HG03135 (cell line): Measurements from ENCODE around the gene OPRD1.
A peak's percentile ranks its signal among the peaks of the same experiment; 100 is the strongest.

Experiments used
- ATAC-seq: cut with Tn5 transposase; IDR thresholded peaks from one replicate; pipeline ENCODE4 v1.9.1; 2021; ENCODE audit warnings: mild to moderate bottlenecking, moderate library complexity; ENCODE audit not compliant: unreplicated experiment

Gene OPRD1

DNA sequence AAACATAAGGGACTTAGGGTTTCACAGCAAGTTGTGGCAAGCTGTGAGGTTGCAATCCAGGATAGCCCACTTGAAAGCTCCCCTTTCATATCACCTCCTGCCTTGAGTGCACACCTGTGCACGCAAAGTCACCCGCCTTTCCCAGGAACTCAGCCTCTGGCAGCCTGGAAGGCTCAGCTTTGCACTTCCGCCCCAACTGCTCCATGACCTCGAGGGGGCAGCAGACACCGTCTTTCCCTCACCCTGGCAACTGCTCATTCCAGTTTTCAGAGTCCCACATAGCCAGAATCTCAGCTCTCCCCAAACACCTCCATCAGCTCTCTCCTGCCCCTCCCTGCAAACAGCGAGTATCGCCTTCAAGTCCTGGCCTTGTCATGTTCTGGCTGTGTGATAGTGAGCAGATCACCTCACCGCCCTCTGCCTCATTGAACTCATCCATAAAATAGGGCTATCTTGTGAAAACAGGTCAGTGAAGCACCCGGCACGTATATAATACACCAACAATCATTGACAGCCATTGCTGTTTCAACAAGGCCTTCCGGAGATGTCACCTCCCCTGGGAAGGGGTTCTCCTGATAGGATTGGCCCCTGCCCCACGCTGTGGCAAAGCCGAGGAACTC, 70.1 kb downstream of the OPRD1 start:
- ATAC-seq = no peak

DNA sequence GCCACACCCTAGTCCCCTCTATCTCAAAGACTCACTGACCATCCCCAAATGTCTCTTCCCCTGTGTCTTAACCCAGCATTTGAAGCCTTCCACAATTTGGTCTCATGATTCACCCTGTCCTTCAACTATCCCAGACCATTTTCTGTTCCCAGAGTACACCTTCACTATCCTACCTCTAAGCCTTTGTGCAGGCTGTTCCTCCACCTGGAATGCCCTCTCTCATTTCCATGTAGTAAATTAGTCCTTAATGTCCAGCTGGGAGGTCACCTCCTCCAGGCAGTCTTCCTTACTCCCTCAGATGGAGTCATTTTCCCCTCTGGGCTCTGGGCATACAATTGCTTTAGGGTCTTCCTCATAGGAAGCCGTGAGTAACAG, 71.3 kb downstream of the OPRD1 start:
- no peak for ATAC-seq

DNA sequence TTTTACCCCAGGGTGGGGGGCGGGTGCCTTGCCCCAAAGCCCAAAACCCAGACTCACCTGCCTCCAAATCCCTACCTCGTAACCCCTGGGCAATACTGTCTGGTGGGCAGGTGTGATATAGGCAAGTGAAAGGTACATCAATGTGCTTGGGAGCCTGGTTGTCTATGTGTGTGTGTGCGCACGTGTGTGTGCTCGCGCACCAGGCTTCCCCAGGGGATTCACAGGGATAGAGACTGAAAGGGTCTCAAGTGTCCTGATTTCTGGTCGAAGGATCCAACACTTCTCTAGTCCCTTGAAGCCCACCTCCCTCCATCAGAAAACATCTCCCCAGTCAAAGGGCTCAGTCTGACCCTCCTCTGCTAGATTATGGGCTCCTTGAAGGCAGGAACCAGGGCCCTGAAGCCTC, 73.5 kb downstream of the OPRD1 start:
- ATAC-seq = no peak

DNA sequence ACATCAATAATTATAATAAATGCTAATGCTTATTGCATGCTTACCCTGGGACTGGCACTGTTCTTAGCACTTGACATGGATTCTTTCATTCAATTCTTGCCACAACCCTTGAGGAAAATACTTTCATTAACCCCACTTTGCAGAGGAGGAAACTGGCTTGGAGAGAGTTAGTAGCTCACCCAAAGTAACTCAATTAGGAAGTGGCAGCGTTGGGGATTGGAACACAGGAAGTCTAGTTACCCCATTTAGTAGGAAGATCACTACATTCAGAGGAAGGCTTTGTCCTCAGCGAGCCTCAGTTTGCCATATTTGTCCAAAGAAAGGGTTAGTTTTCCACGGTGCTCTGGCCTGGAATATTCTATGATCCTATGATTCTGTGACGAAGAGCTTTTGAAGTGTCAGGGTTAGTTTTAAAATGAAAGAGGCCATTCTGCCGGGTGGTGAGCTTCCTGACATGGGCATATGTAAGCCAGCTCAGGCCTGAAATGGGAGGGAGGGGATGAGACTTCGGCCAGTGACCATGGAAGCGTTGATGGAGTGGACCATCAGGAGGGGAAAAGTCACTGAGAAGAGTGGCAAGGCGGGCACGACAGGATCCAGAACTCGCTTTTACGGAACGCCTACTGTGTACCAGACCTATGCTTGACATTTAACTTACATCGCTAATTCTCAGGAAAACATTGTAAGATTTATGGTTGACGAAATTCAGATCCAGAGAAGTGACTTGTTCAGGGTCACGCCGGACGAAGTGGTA, 74.2 kb downstream of the OPRD1 start:
- no peak for ATAC-seq

DNA sequence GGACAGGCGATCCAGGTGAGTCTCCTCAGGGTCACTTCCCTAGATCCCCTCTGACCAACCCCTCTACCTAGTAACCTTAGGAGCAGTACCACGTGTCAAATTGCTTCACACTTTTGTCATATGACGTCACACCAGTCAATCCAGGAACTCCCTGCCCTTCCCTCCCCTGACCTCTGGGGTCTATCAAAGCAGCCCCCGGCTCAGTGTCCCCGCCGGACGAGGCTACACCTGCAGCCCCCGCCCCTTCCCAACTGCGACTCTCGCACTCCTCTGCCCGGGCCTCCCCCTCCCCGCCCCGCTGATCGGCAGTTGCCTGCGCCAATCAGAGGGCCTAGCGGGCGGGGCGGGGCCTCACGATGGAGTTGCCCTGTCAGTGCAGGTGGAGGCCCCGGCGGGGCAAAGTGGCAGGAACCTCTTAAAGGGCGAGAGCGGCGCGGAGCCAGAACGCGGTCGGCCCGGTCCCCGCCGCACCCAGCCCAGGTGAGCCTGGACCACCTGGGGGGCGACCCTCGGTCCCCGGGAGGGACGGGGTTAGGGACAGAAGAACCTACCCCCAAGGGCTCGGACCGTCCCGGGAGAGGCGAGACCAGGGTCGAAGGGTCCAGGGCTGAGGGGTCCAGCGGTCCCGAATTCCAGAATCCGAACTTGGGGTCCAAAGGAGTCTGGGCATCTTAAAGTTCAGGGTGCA, 74.9 kb downstream of the OPRD1 start:
- peak; percentile 53 for ATAC-seq

DNA sequence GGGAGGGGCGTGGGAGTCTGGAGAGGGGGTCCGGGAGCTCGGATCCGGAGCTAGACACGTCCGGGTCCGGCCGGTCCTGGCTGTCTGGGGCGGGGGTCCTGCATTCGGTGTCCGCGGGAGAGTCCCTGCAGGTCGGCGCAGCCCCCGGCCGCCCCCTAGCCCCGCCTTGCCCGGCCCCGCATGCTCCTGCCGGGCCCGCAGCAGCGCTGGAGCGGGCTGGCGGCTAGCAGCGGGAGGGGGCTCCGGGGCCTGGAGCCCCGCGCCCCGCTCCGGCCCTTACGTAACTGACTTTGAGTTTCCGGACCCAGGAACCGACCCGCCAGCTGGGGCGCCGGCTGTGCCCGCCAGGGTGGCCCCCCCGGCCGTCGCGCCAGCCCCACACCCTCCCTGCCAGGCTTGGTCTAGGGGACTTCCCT, 75.5 kb downstream of the OPRD1 start:
- no peak for ATAC-seq

DNA sequence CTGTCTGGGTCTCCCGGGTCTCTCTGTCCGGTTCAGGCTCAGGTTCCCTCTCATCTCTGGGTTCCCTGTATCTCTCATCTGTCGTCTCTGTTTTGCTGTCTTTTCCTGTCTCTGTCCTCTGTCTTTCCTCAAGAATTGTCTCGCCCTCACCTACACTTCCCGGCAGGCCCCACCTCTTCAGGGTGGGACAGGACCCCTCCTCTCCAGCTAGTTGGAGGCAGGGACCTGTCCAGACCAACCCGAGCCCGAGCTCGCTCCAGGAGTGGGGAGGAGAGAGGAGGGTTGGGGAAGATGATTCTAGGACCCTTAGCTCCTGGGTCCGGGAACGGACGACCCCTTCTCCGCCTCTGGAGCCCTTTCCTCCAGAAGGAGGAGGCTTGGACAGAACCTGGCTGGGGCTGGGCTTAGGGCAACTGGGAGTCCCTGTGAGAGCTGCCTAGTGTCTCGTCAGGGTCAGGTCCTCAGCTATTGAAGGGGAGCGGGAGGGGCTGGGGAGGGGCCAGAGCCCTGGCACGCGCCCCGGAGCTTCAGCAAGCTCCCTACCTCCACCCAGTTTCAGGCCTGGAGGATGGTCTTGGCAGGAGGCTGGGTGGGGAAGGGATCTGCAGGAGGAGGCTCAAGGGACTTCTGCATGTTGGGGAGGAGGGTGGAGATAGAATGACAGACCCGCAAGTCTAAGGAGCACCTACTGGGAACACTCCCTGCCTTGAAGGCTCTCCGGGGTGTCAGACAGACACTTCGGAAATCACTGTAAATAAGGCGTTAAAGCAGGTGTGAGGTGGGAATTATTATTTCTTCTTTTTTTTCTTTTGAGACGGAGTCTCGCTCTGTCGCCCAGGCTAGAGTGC, 76.1 kb downstream of the OPRD1 start:
- ATAC-seq = no peak

DNA sequence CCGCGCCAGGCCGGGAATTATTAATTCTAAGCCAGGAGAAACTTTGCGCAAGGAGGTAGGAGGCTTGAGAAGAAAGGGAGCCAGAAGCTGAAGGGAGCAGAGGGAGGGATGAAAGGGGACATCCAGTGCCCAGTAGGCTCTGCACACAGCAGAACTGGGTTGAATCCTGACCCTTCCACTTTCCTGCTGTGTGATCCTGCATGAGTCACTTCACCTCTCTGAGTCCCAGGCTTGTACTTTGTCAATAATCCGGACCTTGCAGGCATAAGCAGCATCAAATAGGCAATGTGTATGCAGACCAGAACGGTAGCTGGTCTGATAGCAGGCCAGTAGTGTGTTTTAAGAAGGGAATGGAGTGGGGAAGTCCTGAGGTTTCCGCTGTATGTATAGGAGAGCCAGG, 76.9 kb downstream of the OPRD1 start:
- no peak for ATAC-seq

DNA sequence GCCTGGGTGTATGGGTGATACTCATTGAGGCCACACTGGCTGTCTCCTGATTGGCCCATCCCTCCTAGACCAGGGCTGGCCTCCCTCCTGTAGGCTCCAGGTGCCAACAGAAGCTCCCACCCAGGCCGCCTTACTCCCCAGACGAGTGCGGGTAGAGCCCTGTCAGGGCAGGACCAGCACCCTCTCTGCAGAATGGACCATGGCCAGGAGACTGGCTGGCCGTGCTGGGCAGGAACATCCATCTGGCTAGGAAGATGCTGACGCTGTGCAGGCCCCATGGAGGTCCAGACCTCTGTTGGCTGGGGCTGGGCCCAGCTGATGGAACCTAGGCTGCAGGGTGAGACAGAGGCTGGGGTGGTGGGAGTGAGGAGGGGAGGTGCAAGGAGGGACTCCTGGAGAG, 77.4 kb downstream of the OPRD1 start:
- no peak for ATAC-seq

DNA sequence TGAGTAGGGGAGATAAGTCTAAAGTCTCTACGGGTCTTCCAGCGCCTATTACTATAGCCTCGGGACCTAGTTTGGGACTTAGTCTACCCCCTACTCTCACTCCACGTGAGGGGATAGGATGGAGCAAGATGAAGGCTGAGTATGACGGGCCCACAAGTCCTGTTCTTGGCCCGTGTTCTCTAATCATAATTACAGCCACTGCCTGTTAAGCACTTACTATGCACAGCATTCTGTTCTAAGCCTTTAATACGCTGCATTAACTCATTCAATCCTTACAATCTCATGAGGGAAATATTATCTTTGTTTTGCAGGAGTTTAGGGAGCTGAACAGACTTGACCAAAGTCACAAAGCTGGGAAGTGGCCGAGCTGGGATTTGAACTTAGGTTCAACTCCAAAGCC, 78.5 kb downstream of the OPRD1 start:
- ATAC-seq = no peak

DNA sequence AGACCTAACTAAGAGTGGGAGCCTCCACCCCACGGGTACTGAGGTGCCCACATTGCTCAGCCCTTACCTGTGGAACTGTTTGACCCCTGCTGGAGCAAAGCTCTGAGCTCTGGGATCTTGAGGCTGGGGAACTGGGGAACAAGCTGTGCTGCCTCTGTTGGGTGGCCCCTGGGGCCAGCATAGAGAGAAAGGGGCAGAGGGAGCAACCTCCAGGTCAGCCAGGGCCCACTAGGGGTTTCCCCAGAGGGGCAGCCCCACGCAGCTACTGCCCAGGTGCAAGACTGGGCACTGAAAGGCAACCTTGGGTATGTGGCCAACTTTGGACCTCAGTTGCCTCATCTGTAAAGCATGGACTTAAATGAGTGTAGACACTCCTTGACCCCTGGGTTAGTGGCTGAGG, 78.9 kb downstream of the OPRD1 start:
- ATAC-seq = no peak

DNA sequence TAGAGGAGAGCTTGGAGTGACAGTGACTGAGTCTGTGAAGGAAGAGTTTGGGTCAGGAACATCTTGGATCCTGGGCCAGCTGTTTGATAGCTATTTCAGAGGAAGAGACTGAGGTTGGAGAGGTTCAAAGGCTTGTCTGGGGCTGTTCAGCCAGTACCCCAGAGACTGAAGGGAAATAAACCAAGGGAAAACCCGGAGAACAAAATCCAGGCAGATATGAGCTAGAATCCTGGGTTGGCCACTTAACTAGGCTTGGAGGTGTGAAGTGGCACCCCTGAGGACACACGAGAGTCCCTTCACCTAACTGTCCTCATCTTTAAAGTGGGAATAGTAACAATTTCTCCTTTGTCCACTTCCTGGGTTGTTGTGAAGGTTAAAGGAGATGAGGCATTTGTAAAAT, 79.3 kb downstream of the OPRD1 start:
- ATAC-seq = no peak

DNA sequence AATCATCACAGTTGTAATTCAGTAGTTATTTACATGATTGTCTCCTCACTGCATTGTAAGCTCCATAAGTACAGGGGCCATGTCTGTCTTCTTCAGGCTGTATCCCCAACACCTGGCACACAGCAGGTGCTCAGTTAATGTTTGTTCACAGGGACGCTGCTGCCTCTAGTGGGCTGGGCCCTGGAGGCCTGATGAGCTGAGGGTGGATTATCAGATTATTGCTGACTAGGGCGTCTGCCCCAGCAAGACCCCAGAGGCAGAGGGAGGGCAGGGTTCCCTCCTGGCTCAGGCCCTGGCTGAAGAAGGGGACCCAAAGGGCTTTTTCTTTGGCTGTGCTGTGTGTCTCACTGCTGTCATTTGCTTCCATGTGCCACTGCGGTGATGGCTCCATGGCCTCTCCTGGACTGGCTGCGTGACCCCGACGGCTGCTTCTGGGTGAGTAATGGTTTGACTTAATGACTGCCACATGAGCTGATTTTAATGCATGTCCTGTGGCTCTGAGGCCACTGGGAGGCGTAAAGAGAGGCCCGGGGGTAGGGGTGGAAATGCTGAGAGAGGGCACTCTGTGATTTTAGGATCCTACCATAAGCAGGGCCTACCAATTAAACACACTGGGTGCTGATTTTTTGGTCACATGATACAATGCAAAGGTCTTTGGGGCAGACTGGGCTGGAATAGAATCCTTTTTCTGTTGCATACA, 81.6 kb downstream of the OPRD1 start:
- ATAC-seq = no peak

DNA sequence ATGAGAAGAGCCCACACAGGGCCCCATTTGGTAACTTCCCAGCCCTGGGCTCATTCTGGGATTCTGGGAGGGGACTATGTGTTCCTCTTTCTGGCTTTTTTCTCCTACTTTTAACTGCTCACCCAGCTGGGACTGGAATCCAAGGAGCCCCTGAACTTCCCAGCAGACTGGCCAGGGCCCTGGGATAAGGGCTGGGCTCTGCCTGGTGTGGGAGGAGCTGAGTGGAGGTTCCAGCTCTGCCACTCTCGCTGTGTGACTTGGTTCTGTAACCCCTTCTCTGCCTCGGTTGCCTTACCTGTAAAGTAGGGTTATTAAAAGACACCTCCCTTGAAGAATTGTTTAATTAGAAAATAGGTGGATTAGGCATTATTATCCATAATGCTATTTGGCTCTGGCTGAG, 82.8 kb downstream of the OPRD1 start:
- ATAC-seq = no peak

DNA sequence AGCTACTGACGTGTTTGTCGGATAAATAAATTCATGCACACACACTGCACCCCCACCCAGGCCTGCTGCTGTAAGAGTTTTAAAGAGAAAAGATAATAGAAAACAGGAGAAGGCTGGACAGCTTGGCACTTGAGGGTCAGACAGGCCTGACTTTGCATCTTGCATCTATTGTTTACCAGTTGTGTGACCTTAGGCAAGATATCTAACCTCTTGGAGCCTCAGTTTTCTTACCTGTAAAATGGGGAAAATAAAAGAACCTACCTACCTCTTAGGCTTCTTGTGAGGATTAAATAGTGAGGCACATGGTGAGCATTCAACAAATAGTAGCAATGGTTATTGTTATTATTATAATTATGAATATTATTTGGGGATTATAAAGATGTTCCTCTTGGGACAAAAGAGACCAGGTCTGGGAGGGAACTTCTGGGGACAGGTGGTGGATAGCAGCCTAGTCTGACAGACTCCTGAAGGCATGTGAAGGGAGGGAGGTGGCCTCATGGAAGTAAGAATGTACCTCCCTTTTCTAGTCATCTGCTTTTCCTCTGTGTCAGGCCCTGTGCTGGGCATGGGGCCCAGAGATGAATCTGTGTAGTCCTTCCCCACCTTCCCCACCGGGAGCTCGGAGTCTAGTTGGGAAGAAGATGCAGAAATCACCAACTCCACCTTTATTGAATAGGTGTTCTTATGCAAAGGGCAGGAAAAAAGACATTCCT, 84.1 kb downstream of the OPRD1 start:
- no peak for ATAC-seq

DNA sequence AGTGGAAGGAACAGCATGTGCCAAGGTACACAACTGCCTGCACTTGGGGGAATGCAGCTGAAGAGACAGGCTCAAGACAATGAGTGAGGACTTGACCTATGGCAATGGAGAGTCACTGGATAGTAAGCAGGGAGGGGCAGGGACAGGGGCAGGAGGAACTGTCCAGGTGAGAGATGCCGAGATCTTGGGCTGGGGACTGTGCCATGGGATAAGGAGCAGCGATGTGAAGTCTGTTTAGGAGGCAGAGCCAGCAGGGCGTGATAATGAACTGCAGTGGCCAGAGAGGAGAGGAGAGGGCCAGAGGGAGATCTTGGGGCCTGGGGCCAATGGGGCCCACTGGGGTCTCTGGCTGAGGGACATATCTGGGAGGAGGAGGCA, 84.6 kb downstream of the OPRD1 start:
- ATAC-seq = no peak

DNA sequence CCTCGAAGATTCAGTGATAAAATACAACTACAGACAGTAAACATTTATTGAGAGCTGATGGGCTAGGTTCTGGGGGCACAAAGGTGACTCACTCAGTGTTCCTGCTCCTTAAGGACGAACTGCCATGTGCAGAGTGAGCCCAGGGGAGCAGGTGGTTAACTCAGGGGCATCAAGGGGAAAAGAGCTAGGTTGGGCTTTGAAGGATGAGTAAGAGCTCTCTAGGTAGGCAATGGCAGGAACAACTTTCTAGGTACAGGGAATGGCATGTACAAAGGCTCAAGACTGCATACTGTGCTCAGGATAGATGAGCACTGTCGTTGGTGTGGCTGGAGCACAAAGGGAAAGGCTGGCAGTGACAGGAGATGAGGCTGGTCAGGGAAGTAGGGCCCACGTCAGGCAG, 85.8 kb downstream of the OPRD1 start:
- no peak for ATAC-seq

DNA sequence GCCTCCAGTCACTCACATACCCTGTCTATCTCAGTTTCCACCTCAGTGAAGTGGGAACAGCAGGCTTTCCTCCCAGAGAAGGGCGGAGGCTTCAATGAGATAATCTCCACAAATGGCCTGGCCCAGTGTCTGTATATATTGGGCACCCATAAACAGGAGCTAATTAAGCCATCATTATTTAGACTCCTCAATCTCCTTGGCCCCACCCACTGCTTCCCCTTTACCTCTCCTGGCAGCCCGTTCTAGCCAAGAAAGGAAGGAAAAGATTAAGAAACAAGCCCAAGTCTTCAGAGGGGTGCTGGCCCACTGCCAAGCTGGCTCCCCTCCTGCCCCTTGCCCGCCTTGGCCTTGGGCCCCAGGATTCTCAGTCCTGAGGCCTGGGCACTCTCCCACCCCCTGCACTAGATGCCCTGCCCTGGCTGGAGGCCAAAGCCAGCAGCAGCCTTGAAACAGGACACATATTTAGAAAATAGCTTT, 86.5 kb downstream of the OPRD1 start:
- ATAC-seq = no peak

DNA sequence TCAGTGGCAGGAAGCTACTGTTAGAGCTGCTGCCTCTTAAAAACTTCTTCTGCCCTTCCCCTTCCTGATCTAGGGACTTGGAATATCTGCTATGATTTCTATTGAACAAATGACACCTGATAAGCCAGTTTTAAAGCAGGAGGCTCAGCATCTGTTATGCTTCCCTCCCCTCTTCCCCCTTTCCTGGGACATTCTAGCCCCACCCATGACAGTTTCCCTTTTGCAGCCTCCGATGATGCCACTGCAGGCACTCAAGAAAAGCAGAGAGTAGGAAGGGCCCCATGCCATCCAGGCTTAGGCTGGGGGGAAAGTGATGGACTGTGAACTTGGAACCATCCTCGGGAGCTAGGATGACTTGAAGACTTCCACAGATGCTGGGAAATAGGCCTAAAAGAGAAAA, 87.3 kb downstream of the OPRD1 start:
- no peak for ATAC-seq

DNA sequence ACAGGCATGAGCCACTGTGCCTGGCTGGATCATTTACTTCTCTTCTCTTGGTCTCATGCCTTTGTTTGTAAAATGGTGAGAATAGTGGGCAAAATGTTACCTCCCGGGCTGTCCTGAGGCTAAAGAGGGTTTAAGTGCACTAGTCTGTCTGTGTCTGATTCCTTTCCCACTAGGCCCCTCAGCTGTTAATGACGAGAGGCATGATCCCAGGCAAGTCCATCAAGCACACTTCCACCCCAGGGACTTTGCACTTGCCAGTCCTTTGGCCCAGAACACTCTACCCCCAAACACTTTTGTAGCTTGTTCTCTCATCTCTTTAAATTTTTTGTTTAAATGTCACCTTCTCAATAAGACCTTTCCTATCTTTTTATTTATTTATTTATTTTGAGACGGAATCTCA, 88.6 kb downstream of the OPRD1 start:
- no peak for ATAC-seq
